ENCODE results near the gene PLXNB1. TPM values are rescaled to one million over a fixed set of nuclear protein-coding genes. Genes with fewer than 3 reads are reported as not detected.

PLXNB1 gene
- total and polyA plus RNA-seq, 2 of the 13 experiments (the other 11 are each of a cell fraction or from before 2014, with no cell fraction given): 86.0 to 143 TPM

DNA sequence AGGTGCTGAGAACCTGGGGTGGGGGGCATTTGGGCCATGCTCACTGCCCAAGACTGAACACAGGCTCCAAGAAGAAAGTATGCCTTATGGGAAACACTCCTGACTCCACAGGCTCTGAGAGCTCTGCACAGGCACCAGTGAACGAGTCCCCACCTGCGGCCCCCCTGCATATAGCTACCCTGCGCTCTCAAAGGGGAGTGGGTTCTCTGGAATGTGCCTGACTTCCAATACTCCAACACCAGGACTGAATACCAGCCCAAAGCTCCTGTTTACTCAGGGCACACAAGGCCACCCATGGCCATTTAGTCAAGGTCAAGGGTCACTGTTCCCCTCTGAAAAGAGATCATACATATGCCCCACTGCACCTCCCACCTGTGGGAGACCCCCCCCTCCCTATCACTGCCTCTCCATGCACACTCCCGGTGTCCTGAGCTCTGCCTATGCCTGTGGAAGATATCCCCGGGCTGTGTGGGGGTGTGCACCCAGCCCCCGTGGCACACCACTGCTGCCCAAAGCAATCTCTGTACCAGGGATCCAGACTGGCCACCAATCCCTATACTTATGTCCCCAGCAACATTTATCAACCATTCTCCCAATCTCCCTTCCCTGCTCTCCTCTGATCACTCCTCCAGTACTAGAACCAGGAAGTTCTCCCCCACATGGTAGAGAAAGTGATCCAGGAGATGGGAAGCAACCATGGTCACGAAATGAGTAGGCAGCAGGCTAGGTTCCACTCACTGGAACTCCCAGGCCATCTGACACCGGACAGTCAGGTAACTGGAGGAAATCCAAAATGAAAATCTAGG is 1.5 kb upstream of the PLXNB1 start (continued):
- TF ChIP-seq, protein P1, sequence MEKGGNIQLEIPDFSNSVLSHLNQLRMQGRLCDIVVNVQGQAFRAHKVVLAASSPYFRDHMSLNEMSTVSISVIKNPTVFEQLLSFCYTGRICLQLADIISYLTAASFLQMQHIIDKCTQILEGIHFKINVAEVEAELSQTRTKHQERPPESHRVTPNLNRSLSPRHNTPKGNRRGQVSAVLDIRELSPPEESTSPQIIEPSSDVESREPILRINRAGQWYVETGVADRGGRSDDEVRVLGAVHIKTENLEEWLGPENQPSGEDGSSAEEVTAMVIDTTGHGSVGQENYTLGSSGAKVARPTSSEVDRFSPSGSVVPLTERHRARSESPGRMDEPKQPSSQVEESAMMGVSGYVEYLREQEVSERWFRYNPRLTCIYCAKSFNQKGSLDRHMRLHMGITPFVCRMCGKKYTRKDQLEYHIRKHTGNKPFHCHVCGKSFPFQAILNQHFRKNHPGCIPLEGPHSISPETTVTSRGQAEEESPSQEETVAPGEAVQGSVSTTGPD (CRISPR knock-in tag; IDR thresholded peaks at IDR 0.05): no peak; the same call in 1 of the 2 replicates
- 0 out of 2 replicates have a peak, but pooled peaks have one; percentile 14 for TF ChIP-seq PHF8 (CRISPR knock-in tag; IDR thresholded peaks at IDR 0.05)
- no peak for TF ChIP-seq ZNF839 (CRISPR knock-in tag; IDR thresholded peaks at IDR 0.05; ENCODE audit: borderline replicate concordance)
- TF ChIP-seq, protein P2, sequence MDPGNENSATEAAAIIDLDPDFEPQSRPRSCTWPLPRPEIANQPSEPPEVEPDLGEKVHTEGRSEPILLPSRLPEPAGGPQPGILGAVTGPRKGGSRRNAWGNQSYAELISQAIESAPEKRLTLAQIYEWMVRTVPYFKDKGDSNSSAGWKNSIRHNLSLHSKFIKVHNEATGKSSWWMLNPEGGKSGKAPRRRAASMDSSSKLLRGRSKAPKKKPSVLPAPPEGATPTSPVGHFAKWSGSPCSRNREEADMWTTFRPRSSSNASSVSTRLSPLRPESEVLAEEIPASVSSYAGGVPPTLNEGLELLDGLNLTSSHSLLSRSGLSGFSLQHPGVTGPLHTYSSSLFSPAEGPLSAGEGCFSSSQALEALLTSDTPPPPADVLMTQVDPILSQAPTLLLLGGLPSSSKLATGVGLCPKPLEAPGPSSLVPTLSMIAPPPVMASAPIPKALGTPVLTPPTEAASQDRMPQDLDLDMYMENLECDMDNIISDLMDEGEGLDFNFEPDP (CRISPR knock-in tag; conservative IDR thresholded peaks at IDR 0.05): 0 out of 2 replicates have a peak, but pooled peaks have one; percentile 61
- TF ChIP-seq, protein P3, sequence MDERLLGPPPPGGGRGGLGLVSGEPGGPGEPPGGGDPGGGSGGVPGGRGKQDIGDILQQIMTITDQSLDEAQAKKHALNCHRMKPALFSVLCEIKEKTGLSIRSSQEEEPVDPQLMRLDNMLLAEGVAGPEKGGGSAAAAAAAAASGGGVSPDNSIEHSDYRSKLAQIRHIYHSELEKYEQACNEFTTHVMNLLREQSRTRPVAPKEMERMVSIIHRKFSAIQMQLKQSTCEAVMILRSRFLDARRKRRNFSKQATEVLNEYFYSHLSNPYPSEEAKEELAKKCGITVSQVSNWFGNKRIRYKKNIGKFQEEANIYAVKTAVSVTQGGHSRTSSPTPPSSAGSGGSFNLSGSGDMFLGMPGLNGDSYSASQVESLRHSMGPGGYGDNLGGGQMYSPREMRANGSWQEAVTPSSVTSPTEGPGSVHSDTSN (CRISPR knock-in tag; IDR thresholded peaks at IDR 0.05): no peak
- TF ChIP-seq, protein P4, sequence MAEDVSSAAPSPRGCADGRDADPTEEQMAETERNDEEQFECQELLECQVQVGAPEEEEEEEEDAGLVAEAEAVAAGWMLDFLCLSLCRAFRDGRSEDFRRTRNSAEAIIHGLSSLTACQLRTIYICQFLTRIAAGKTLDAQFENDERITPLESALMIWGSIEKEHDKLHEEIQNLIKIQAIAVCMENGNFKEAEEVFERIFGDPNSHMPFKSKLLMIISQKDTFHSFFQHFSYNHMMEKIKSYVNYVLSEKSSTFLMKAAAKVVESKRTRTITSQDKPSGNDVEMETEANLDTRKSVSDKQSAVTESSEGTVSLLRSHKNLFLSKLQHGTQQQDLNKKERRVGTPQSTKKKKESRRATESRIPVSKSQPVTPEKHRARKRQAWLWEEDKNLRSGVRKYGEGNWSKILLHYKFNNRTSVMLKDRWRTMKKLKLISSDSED (CRISPR knock-in tag; IDR thresholded peaks at IDR 0.05): no peak
- no peak for TF ChIP-seq SMAD1 (CRISPR knock-in tag; IDR thresholded peaks at IDR 0.05; ENCODE audit: borderline replicate concordance, low read depth)
- TF ChIP-seq TEAD3 (CRISPR knock-in tag; optimal IDR thresholded peaks at IDR 0.05; ENCODE audit: borderline replicate concordance): peak; percentile 99
- TF ChIP-seq MXD4 (CRISPR knock-in tag; IDR thresholded peaks at IDR 0.05): no peak
- TF ChIP-seq ZNF256 (CRISPR knock-in tag; conservative IDR thresholded peaks at IDR 0.05): no peak
- no peak; the same call in 1 of the 2 replicates for TF ChIP-seq FOXC1 (CRISPR knock-in tag; IDR thresholded peaks at IDR 0.05; ENCODE audit: borderline replicate concordance)
- TF ChIP-seq, protein P5, sequence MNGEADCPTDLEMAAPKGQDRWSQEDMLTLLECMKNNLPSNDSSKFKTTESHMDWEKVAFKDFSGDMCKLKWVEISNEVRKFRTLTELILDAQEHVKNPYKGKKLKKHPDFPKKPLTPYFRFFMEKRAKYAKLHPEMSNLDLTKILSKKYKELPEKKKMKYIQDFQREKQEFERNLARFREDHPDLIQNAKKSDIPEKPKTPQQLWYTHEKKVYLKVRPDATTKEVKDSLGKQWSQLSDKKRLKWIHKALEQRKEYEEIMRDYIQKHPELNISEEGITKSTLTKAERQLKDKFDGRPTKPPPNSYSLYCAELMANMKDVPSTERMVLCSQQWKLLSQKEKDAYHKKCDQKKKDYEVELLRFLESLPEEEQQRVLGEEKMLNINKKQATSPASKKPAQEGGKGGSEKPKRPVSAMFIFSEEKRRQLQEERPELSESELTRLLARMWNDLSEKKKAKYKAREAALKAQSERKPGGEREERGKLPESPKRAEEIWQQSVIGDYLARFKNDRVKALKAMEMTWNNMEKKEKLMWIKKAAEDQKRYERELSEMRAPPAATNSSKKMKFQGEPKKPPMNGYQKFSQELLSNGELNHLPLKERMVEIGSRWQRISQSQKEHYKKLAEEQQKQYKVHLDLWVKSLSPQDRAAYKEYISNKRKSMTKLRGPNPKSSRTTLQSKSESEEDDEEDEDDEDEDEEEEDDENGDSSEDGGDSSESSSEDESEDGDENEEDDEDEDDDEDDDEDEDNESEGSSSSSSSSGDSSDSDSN (CRISPR knock-in tag; IDR thresholded peaks at IDR 0.05): no peak
- no peak for TF ChIP-seq ZNF75D (CRISPR knock-in tag; IDR thresholded peaks at IDR 0.05; ENCODE audit: borderline replicate concordance)
- TF ChIP-seq HNRNPL (IDR thresholded peaks at IDR 0.05; ENCODE audit: low read depth, low read length): 0 out of 2 replicates have a peak, but pooled peaks have one; percentile 29
- TF ChIP-seq, protein P6, sequence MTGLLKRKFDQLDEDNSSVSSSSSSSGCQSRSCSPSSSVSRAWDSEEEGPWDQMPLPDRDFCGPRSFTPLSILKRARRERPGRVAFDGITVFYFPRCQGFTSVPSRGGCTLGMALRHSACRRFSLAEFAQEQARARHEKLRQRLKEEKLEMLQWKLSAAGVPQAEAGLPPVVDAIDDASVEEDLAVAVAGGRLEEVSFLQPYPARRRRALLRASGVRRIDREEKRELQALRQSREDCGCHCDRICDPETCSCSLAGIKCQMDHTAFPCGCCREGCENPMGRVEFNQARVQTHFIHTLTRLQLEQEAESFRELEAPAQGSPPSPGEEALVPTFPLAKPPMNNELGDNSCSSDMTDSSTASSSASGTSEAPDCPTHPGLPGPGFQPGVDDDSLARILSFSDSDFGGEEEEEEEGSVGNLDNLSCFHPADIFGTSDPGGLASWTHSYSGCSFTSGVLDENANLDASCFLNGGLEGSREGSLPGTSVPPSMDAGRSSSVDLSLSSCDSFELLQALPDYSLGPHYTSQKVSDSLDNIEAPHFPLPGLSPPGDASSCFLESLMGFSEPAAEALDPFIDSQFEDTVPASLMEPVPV (CRISPR knock-in tag; IDR thresholded peaks at IDR 0.05): no peak
- peak in 1 of 2 experiments; percentile 86; a peak in 2 of 4 replicates for TF ChIP-seq EP300 (IDR thresholded peaks at IDR 0.05; ENCODE audit: low read depth in 2 of 2, low read length in 2 of 2)
- peak; percentile 79 for TF ChIP-seq EP300 (CRISPR knock-in tag; IDR thresholded peaks at IDR 0.05; ENCODE audit: borderline replicate concordance)
- TF ChIP-seq SMARCE1 (IDR thresholded peaks at IDR 0.05; ENCODE audit: borderline replicate concordance): no peak
- TF ChIP-seq RXRA (CRISPR knock-in tag; IDR thresholded peaks at IDR 0.05): peak; percentile 89; the same call in 1 of the 2 replicates

Data from HepG2 (cell line).